ENCODE measurements around the gene KCNH4.
A peak's percentile ranks its signal among the peaks of the same experiment; 100 is the strongest.

Gene KCNH4

DNA sequence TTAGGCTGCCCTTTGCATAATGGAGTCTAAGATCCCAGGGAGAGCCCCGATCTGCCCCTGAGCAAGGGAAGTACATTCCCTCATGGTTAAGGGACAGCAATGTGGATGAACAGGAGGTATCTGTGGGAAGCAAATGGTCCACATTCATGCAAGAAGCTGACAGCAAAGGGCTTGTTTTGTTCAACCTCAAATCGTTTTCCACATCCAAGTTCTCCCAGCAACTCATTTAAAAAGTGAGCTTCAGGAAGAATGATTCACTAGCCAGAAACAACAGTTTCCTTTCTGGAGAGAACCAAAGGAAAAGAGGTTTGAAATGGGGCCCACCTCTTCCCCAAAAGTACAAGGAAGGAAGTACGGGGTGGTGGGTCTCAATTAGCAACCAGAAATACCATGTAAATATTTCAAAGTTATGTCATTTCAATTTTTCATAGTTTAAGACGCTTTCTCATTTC lies 48.9 kb downstream of the KCNH4 start:
- peak overlapping the region in 1 of 3 experiments; percentile 88 for H3K27ac Mint-ChIP-seq
- no peak overlapping the region for H3K4me3 Mint-ChIP-seq
- no peaks in the 10 kb centered on the region for H3K27me3 Mint-ChIP-seq (ENCODE audit: low read depth)
- no peaks in the 10 kb centered on the region for H3K9me3 Mint-ChIP-seq
- H3K36me3 Mint-ChIP-seq (ENCODE audit: low read depth), result peaks cover 51% of the 10 kb centered on the region
- TF ChIP-seq, protein P1, sequence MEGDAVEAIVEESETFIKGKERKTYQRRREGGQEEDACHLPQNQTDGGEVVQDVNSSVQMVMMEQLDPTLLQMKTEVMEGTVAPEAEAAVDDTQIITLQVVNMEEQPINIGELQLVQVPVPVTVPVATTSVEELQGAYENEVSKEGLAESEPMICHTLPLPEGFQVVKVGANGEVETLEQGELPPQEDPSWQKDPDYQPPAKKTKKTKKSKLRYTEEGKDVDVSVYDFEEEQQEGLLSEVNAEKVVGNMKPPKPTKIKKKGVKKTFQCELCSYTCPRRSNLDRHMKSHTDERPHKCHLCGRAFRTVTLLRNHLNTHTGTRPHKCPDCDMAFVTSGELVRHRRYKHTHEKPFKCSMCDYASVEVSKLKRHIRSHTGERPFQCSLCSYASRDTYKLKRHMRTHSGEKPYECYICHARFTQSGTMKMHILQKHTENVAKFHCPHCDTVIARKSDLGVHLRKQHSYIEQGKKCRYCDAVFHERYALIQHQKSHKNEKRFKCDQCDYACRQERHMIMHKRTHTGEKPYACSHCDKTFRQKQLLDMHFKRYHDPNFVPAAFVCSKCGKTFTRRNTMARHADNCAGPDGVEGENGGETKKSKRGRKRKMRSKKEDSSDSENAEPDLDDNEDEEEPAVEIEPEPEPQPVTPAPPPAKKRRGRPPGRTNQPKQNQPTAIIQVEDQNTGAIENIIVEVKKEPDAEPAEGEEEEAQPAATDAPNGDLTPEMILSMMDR (IDR thresholded peaks at IDR 0.05; ENCODE audit: unreplicated experiment in 3 of 3), result no peak
- peaks cover 29% of the 10 kb centered on the region for H3K4me1 Mint-ChIP-seq

DNA sequence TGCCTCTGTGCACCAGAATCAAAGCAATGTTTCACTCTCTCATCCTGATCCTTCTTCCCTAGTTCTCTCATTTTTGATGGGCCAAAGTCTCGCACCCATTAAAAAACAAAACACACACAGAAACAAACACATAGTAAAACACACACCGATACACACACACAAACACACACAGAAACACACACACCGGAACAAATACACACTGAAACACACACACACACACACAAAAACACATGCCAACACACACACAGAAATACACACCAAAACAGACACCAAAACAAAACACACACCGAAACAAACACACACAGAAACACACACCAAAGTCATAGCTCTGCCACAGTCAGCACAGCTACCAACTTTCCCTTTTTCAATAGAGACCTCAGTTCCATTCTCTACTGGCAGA lies 49.7 kb downstream of the KCNH4 start:
- H3K9me3 Mint-ChIP-seq, result no peaks in the 10 kb centered on the region
- TF ChIP-seq, protein P1 (IDR thresholded peaks at IDR 0.05; ENCODE audit: unreplicated experiment in 3 of 3), result no peak
- peaks cover 29% of the 10 kb centered on the region for H3K4me1 Mint-ChIP-seq
- no peak overlapping the region for H3K27ac Mint-ChIP-seq
- peaks cover 57% of the 10 kb centered on the region for H3K36me3 Mint-ChIP-seq (ENCODE audit: low read depth)
- H3K27me3 Mint-ChIP-seq (ENCODE audit: low read depth), result no peaks in the 10 kb centered on the region
- no peak overlapping the region for H3K4me3 Mint-ChIP-seq

GRCh38 chr17:42130310-42130936 lies 50.5 kb downstream of the KCNH4 start:
- Mint-ChIP-seq H3K9me3 (no peaks in the 10 kb centered on the region), H3K4me1 (peaks cover 22% of the 10 kb centered on the region)

DNA sequence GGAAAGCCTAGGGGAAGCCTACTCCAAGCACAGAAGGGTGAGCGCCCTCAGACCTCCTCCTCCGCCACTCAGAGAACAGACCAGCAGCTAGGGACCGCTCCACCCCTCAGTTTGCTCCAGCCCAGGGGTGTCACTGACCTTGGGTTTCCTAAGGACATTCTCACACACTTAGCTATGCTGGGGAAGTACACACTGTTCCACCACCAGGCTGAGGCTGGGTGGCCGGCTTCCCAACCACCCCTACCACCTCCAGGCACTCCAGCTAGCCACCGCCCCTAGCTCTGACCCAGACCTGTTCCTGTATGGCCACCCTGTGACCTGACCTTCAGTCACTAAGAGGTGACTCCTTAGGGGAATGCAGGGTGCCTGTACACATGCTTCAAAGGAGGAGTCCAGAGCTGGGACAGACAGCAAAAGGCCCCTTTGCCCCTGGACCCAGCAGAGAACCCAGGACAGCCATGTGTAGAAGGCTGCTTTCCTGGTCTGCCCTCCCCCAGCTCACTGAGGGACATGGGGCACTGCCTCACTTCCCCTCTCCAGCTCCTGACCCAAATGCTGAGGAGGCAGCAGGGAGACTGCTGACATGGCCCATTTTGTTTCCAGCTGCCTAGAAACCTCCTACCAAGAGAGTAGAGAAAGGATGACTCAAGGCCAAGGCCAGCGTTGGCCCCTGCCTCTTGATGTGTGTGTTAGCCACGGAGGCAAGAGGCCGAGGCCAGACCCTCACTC lies 51.7 kb downstream of the KCNH4 start:
- Mint-ChIP-seq H3K27me3 (ENCODE audit: low read depth) (no peaks in the 10 kb centered on the region), H3K36me3 (ENCODE audit: low read depth) (peaks cover 65% of the 10 kb centered on the region), H3K27ac (no peak overlapping the region), H3K4me1 (peaks cover 20% of the 10 kb centered on the region), H3K4me3 (no peak overlapping the region), H3K9me3 (no peaks in the 10 kb centered on the region)
- TF ChIP-seq, protein P1 (IDR thresholded peaks at IDR 0.05; ENCODE audit: unreplicated experiment in 3 of 3), result no peak

More at GRCh38 chr17:42130310-42130936, 50.5 kb downstream of the KCNH4 start:
- H3K27me3 Mint-ChIP-seq (ENCODE audit: low read depth), result no peaks in the 10 kb centered on the region
- no peak overlapping the region for H3K4me3 Mint-ChIP-seq
- peak overlapping the region in 1 of 3 experiments; percentile 71 for H3K27ac Mint-ChIP-seq
- TF ChIP-seq, protein P1 (IDR thresholded peaks at IDR 0.05; ENCODE audit: unreplicated experiment in 3 of 3), result no peak
- peaks cover 59% of the 10 kb centered on the region for H3K36me3 Mint-ChIP-seq (ENCODE audit: low read depth)

DNA sequence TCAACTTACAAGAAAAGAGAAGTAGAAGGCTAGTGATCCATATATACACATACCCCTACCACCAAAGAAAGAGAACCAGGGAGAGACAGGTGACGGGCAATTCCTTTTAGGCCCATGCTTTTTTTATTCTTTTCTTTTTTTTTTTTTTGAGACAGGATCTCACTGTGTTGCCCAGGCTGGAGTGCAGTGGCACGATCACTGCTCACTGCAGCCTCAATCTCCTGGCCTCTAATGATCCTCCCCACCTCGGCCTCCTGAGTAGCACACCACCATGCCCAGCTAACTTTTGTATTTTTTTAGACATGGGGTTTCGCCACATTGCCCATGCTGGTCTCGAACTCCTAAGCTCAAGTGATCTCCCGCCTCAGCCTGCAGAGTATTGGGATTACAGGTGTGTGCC lies 53.5 kb downstream of the KCNH4 start:
- Mint-ChIP-seq H3K36me3 (ENCODE audit: low read depth) (peaks cover 60% of the 10 kb centered on the region), H3K27ac (no peak overlapping the region), H3K4me1 (peaks cover 6% of the 10 kb centered on the region), H3K4me3 (no peak overlapping the region), H3K27me3 (ENCODE audit: low read depth) (no peaks in the 10 kb centered on the region), H3K9me3 (no peaks in the 10 kb centered on the region)
- TF ChIP-seq, protein P1 (IDR thresholded peaks at IDR 0.05; ENCODE audit: unreplicated experiment in 3 of 3), result no peak

Data from nephron (organoid).